Liver (tissue), 3 donors: ENCODE measurements around the gene KIF7.
"Not testable (repeated sequence)": the region's sequence is repeated elsewhere in the genome, so short reads cannot be mapped to it uniquely, and the experiment has no call there.

Experiments
- GABPA ChIP-seq, 2 donors: IDR thresholded peaks in 1 of 2; conservative IDR thresholded peaks in 1 of 2; 2 replicates each; pipeline ENCODE4 v1.6.1; 2016; ENCODE audit warnings: antibody characterized with exemption in 2 of 2, mild to moderate bottlenecking in 1 of 2, moderate library complexity in 1 of 2
- JUND ChIP-seq, 2 donors: IDR thresholded peaks; 2 replicates each; pipeline ENCODE4 v1.6.1; 2016; ENCODE audit warnings: antibody characterized with exemption in 2 of 2
- RAD21 ChIP-seq, 2 donors: IDR thresholded peaks; 2 replicates each; pipeline ENCODE4 v1.6.1; 2016; ENCODE audit warnings: antibody characterized with exemption in 2 of 2, mild to moderate bottlenecking in 2 of 2
- RXRA ChIP-seq, 2 donors: IDR thresholded peaks; 2 replicates each; pipeline ENCODE4 v1.6.1; 2017 to 2018; ENCODE audit warnings: antibody characterized with exemption in 2 of 2, mild to moderate bottlenecking in 1 of 2
- TAF1 ChIP-seq: conservative IDR thresholded peaks from 2 replicates; pipeline ENCODE4 v1.6.1; 2016; ENCODE audit warnings: antibody characterized with exemption, mild to moderate bottlenecking
- YY1 ChIP-seq: IDR thresholded peaks from 2 replicates; pipeline ENCODE4 v1.6.1; 2016; ENCODE audit warnings: antibody characterized with exemption, mild to moderate bottlenecking
- TF ChIP-seq, protein P1 (sequence below): fragments of 150-350 bp; IDR thresholded peaks from 2 replicates; pipeline ENCODE4 v1.5.1; 2017; ENCODE audit warnings: improper control_type of control experiment, low read depth, low read length; ENCODE audit not compliant: missing input control
- TF ChIP-seq, protein P2 (sequence below): IDR thresholded peaks from 2 replicates; pipeline ENCODE4 v1.6.1; 2016; ENCODE audit warnings: antibody characterized with exemption
- TF ChIP-seq, protein P3 (sequence below): IDR thresholded peaks from 2 replicates; pipeline ENCODE4 v1.6.1; 2016; ENCODE audit warnings: antibody characterized with exemption, mild to moderate bottlenecking
- TF ChIP-seq, protein P4 (sequence below): IDR thresholded peaks from 2 replicates; pipeline ENCODE4 v1.6.1; 2016; ENCODE audit warnings: antibody characterized with exemption
- TF ChIP-seq, protein P5 (sequence below): IDR thresholded peaks from 2 replicates; pipeline ENCODE4 v1.6.1; 2016; ENCODE audit warnings: antibody characterized with exemption
- donor health status: healthy.
- donor health status: healthy.

DNA sequence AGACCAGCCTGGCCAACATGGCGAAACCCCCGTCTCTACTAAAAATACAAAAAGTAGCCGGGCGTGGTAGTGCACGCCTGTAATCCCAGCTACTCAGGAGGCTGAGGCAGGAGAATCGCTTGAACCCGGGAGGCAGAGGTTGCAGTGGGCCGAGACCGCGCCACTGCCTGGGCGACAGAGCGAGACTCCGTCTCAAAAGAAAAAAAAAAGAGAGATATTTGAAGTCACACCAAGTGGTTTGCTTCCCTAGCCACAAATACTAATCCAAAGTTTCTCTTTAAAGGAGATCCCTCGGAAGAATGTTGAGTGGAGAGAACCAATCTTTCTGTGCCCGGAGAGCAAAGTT is 34.6 kb upstream of the KIF7 start:
- not testable (repeated sequence) for TF ChIP-seq JUND (IDR thresholded peaks at IDR 0.05); TAF1; RAD21 (IDR thresholded peaks at IDR 0.05); RXRA (IDR thresholded peaks at IDR 0.05); GABPA (IDR thresholded peaks at IDR 0.05 in 1 of 2, conservative IDR thresholded peaks at IDR 0.05 in 1 of 2); YY1
- TF ChIP-seq, protein P1, sequence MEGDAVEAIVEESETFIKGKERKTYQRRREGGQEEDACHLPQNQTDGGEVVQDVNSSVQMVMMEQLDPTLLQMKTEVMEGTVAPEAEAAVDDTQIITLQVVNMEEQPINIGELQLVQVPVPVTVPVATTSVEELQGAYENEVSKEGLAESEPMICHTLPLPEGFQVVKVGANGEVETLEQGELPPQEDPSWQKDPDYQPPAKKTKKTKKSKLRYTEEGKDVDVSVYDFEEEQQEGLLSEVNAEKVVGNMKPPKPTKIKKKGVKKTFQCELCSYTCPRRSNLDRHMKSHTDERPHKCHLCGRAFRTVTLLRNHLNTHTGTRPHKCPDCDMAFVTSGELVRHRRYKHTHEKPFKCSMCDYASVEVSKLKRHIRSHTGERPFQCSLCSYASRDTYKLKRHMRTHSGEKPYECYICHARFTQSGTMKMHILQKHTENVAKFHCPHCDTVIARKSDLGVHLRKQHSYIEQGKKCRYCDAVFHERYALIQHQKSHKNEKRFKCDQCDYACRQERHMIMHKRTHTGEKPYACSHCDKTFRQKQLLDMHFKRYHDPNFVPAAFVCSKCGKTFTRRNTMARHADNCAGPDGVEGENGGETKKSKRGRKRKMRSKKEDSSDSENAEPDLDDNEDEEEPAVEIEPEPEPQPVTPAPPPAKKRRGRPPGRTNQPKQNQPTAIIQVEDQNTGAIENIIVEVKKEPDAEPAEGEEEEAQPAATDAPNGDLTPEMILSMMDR = not testable (repeated sequence)
- TF ChIP-seq, protein P2, sequence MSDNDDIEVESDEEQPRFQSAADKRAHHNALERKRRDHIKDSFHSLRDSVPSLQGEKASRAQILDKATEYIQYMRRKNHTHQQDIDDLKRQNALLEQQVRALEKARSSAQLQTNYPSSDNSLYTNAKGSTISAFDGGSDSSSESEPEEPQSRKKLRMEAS = not testable (repeated sequence)
- TF ChIP-seq, protein P3, sequence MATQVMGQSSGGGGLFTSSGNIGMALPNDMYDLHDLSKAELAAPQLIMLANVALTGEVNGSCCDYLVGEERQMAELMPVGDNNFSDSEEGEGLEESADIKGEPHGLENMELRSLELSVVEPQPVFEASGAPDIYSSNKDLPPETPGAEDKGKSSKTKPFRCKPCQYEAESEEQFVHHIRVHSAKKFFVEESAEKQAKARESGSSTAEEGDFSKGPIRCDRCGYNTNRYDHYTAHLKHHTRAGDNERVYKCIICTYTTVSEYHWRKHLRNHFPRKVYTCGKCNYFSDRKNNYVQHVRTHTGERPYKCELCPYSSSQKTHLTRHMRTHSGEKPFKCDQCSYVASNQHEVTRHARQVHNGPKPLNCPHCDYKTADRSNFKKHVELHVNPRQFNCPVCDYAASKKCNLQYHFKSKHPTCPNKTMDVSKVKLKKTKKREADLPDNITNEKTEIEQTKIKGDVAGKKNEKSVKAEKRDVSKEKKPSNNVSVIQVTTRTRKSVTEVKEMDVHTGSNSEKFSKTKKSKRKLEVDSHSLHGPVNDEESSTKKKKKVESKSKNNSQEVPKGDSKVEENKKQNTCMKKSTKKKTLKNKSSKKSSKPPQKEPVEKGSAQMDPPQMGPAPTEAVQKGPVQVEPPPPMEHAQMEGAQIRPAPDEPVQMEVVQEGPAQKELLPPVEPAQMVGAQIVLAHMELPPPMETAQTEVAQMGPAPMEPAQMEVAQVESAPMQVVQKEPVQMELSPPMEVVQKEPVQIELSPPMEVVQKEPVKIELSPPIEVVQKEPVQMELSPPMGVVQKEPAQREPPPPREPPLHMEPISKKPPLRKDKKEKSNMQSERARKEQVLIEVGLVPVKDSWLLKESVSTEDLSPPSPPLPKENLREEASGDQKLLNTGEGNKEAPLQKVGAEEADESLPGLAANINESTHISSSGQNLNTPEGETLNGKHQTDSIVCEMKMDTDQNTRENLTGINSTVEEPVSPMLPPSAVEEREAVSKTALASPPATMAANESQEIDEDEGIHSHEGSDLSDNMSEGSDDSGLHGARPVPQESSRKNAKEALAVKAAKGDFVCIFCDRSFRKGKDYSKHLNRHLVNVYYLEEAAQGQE = not testable (repeated sequence)
- TF ChIP-seq, protein P4, sequence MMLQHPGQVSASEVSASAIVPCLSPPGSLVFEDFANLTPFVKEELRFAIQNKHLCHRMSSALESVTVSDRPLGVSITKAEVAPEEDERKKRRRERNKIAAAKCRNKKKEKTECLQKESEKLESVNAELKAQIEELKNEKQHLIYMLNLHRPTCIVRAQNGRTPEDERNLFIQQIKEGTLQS = not testable (repeated sequence)
- TF ChIP-seq, protein P5, sequence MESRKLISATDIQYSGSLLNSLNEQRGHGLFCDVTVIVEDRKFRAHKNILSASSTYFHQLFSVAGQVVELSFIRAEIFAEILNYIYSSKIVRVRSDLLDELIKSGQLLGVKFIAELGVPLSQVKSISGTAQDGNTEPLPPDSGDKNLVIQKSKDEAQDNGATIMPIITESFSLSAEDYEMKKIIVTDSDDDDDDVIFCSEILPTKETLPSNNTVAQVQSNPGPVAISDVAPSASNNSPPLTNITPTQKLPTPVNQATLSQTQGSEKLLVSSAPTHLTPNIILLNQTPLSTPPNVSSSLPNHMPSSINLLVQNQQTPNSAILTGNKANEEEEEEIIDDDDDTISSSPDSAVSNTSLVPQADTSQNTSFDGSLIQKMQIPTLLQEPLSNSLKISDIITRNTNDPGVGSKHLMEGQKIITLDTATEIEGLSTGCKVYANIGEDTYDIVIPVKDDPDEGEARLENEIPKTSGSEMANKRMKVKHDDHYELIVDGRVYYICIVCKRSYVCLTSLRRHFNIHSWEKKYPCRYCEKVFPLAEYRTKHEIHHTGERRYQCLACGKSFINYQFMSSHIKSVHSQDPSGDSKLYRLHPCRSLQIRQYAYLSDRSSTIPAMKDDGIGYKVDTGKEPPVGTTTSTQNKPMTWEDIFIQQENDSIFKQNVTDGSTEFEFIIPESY = not testable (repeated sequence)
